Aortic smooth muscle cell (primary cell): ENCODE measurements around the gene GPR6. TPM values are rescaled to one million over a fixed set of nuclear protein-coding genes. Genes with fewer than 3 reads are reported as not detected.

Experiments used
- total RNA-seq: library from RNA; depleted of rRNA; stranded (reverse); fragments of >200 nt; gene quantifications from 2 replicates; pipeline ENCODE4 v1.2.3, GENCODE V29; 2014

Gene GPR6
- not detected in 2 replicates for total RNA-seq

GRCh38 chr6:109978174-109979032, at the start of gene GPR6:
Gene GPR6, plus strand, starts transcription at chr6:109978311. Its CDS starts 802 bp downstream, at chr6:109979113.

Other genes starting within 250 kb of the GPR6 start
- gene WASF1, start 201.4 kb downstream of the GPR6 start, total RNA-seq, result 2.5 and 5.3 TPM in 2 replicates
- gene CDC40, start 202.1 kb downstream of the GPR6 start, total RNA-seq, result 16.9 and 19.5 TPM in 2 replicates